ENCODE results near the gene CAPN7.

CAPN7 gene

GRCh38 chr3:15229262-15229661 is 23.2 kb downstream of the CAPN7 start:
- no peak for TF ChIP-seq CTCF (IDR thresholded peaks at IDR 0.05; ENCODE audit: extremely low read depth, insufficient read depth, missing control alignments)
- no peak for DNase-seq (ENCODE audit: low spot score)
- in situ Hi-C loops (cut with MboI; ENCODE audit: low pct_unique_long_range_greater_than_20kb, low sequenced_read_pairs, unreplicated experiment): no loop called here

GRCh38 chr3:15241341-15241740 is 35.3 kb downstream of the CAPN7 start:
- peak; percentile 22 for DNase-seq (ENCODE audit: low spot score)
- in situ Hi-C loops (cut with MboI; ENCODE audit: low pct_unique_long_range_greater_than_20kb, low sequenced_read_pairs, unreplicated experiment): no loop called here
- TF ChIP-seq CTCF (IDR thresholded peaks at IDR 0.05; ENCODE audit: extremely low read depth, insufficient read depth, missing control alignments): peak; percentile 33

- in situ Hi-C loops (cut with MboI; ENCODE audit: low pct_unique_long_range_greater_than_20kb, low sequenced_read_pairs, unreplicated experiment): no loop called here
- DNase-seq (ENCODE audit: low spot score): no peak
- no peak for TF ChIP-seq CTCF (IDR thresholded peaks at IDR 0.05; ENCODE audit: extremely low read depth, insufficient read depth, missing control alignments)
These were observed 37.9 kb downstream of the CAPN7 start for GRCh38 chr3:15243822-15244482.

- no peak for TF ChIP-seq CTCF (IDR thresholded peaks at IDR 0.05; ENCODE audit: extremely low read depth, insufficient read depth, missing control alignments)
- no peak for DNase-seq (ENCODE audit: low spot score)
- in situ Hi-C loops (cut with MboI; ENCODE audit: low pct_unique_long_range_greater_than_20kb, low sequenced_read_pairs, unreplicated experiment): no loop called here
These were observed 40.1 kb downstream of the CAPN7 start for GRCh38 chr3:15246186-15246585.

GRCh38 chr3:15253023-15253697 is 47.1 kb downstream of the CAPN7 start:
- in situ Hi-C loops (cut with MboI; ENCODE audit: low pct_unique_long_range_greater_than_20kb, low sequenced_read_pairs, unreplicated experiment): loop anchor here (25.0 kb wide), 1 partner anchor 309 kb away; no protein-coding TSS in a partner anchor
- DNase-seq (ENCODE audit: low spot score): no peak
- TF ChIP-seq CTCF (IDR thresholded peaks at IDR 0.05; ENCODE audit: extremely low read depth, insufficient read depth, missing control alignments): no peak

GRCh38 chr3:15255215-15255614 is 49.2 kb downstream of the CAPN7 start:
- no peak for DNase-seq (ENCODE audit: low spot score)
- in situ Hi-C loops (cut with MboI; ENCODE audit: low pct_unique_long_range_greater_than_20kb, low sequenced_read_pairs, unreplicated experiment): loop anchor here (25.0 kb wide), 1 partner anchor 307 kb away; no protein-coding TSS in a partner anchor
- TF ChIP-seq CTCF (IDR thresholded peaks at IDR 0.05; ENCODE audit: extremely low read depth, insufficient read depth, missing control alignments): no peak

Data from GM13977 (cell line).